NCI-H1105 treated with DMSO at 0.1 percent for 48 hours (cell line): ENCODE measurements around the gene C5orf52.
"Not testable (repeated sequence)": the region's sequence is repeated elsewhere in the genome, so short reads cannot be mapped to it uniquely, and the experiment has no call there.

Source experiments
- DNase-seq: peaks from one replicate; lab custom pipeline; 2025; lab: John Stamatoyannopoulos, UW

The C5orf52 gene

DNA sequence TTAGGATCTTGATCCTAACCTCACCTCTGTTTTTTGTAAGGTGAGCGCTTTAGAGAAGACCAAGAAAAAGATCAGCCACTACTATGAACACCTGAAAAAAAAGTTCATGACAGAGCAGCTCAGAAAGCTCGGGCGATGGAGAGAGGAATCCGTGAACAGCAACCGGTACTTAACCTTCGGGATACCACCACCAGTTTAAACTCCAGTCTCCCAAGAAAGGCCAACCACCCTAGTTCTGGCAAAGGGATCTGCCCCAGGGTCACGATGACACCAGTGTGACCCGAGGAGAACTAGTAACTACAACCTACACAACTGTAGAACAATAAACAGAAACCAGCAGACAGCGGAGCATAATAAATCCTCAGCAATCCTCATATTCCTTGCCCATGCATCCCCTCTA lies 8.5 kb downstream of the C5orf52 start:
- DNase-seq: no peak

- DNase-seq: no peak
Observed at GRCh38 chr5:157680239-157680638, 8.9 kb downstream of the C5orf52 start.

DNA sequence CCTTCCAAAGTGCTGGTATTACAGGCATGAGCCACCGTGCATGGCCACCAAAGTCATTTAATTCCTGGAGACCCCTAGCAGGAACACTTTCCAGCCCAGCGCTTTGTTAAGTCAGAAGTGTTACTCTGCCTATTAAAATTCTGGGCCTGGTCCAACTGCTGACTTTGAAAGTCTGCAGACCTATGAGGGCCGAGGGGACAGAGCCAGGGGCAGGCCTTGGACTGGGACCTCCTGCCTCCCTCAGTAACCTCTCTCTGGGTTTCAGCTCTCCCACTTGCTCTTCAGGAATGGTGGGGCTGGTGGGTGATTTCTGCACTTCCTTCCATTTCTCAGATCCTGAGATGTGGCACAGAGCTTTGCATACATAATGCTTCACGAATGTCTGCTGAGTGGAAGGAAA lies 9.7 kb downstream of the C5orf52 start:
- no peak for DNase-seq

GRCh38 chr5:157682257-157682656 lies 10.9 kb downstream of the C5orf52 start:
- no peak for DNase-seq

- DNase-seq: not testable (repeated sequence)
Observed at GRCh38 chr5:157686276-157687197, 15.2 kb downstream of the C5orf52 start.

GRCh38 chr5:157687198-157687554 lies 15.8 kb downstream of the C5orf52 start:
- DNase-seq: no peak

- no peak for DNase-seq
Observed at GRCh38 chr5:157689942-157690689, 18.8 kb downstream of the C5orf52 start.

- DNase-seq: no peak
Observed at GRCh38 chr5:157690690-157691433, 19.5 kb downstream of the C5orf52 start.

DNA sequence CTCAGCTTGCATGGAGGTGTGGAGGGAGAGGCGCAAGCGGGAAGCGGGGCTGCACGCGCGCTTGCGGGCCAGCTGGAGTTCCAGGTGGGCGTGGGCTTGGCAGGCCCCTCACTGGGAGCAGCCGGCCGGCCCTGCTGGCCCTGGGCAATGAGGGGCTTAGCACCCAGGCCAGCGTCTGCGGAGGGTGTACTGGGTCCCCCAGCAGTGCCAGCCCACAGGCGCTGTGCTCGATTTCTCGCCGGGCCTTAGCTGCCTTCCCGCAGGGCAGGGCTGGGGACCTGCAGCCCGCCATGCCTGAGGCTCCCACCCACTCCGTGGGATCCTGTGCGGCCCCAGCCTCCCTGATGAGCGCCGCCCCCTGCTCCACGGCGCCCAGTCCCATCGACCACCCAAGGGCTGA lies 22.5 kb downstream of the C5orf52 start:
- not testable (repeated sequence) for DNase-seq

DNA sequence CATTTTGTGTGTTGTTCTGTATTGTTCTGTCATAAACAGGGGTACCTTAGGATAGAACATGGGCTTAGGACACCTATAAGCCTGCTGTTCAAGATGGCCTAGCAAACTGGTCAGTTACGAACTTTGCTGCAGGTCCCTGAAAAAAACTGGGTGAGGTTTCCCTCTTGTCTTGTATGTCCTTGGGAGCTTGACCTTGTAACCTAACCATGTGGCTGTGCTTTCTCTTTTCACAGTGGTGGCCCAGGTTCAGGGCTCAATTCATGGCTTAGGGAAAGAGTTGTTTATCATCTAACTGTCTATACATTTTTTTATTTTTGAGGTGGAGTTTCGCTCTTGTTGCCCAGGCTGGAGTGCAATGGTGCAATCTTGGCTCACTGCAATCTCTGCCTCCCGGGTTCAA lies 24.8 kb downstream of the C5orf52 start:
- DNase-seq: not testable (repeated sequence)

DNA sequence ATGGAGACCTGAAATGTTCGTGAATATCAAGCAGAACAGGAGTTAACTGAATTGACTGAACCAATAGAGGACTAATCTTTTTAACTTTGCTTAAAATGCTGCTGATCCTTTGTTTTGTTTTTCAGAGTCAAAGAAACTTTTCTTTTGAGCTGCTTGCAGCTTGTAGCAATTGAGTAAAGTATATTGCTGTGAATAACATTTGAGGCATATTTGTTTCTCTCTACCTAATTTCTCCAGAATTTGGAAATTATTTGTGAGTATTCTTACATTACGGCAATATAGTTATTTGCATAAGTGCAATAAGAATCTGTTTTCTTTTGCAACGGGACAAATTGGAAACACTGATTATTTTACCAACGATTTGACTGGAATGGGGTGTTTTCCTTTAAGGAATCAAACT lies 27.3 kb downstream of the C5orf52 start:
- DNase-seq: not testable (repeated sequence)

- DNase-seq: no peak
Observed at GRCh38 chr5:157703736-157704135, 32.4 kb downstream of the C5orf52 start.

DNA sequence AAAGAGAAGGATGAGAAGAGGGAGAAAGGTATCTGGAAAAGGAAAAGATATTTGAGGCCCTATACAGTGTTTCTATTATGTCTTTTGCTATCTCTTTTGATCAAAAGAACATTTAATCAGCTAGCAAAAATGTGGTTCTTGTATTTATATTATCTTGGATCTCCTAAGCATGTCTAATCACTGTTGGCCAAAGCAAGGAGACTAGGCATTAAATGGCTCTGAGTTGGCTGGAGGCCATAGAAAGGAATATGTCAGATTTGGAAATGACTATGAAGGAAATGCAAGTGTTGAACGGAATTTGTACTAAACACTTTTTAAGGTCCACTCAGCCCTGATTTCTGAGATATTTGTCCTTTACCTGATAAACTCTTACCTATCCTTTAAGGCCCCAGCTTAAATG lies 37.5 kb downstream of the C5orf52 start:
- no peak for DNase-seq

DNA sequence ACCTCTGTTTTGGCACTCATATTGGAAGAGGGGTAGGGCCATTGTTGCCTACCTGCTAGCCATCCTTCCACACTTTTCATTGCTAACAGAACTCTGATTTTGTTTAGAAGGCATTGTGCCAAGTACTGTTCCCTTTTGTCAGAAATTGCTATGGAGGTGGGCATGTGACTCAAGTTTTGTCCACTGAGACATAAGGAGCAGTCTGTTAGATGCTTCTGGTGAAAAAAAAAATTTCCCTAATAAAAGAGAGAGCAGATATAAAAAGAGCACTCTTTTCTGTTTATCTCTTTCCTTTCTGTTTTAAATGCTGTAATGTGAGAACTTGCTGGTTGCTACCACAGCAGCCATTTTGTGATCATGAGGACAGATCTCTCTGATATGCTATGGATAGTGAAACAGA lies 38.0 kb downstream of the C5orf52 start:
- no peak for DNase-seq

DNA sequence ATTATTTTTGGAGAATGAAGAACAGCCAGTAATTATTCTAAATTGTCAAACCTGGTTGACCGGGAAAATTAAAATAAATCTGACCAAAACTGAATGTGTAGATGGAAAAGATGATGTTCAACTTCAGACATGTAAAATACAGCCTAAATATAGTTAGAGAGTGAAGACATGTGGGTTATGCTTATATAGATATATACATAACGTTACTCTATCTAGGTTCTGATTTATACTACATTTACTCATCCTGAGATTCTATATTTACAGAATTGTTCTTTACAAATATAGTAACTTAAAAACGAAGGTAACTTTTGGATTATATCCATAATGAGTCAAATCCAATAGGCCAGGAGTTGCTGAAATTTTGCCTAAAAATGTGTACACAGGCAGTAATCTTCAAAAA lies 39.1 kb downstream of the C5orf52 start:
- DNase-seq: no peak

- DNase-seq: no peak
Observed at GRCh38 chr5:157710882-157711281, 39.5 kb downstream of the C5orf52 start.

DNA sequence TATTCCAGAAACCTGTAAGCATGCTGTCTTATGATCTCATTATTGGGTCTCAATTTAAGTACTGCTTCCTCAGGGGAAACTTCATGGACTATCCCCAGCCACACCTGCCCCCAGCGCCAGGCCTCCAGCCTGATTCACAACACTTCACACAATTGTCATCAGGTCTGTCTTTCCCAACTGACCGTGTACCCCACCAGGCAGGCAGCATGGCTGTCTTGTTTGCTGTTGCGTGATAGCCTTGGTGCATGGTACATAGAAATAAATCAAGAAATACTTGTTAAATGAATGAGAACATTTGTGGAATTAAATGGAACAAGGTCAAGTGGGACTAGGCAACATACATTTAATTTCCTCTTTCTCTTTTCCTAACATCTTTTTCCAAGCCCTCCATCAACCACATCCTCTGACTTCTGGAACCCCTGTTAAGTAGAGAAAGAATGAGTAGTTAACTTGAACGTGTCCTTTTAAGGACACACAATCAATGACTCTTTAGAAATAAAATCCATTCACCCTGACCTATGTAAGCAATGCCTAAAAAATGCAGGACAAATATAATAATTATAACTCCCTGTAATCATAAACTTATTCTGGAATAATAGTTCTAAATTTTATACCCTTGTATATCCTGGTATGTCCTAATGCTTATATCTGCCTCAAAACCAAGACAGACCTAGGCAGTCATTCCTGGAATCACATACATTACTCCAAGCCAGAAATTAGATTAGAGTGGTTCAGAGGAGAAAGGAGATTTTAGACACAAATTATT lies 42.7 kb downstream of the C5orf52 start:
- DNase-seq: no peak

DNA sequence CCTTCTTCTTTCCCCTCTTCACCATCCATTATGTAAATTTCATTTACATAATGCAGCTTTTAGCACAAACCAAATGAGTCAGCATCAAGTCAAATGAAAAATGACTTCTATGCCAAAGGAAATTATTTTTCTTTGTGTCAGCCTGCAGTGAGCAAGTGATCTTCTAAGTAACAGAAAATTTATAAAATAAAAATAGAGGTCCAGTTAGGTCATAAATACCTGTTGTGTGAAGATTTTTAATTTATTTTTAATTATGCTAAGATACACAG lies 43.2 kb downstream of the C5orf52 start:
- no peak for DNase-seq

- DNase-seq: peak; percentile 9
Observed at GRCh38 chr5:157718519-157718918, 47.2 kb downstream of the C5orf52 start.

GRCh38 chr5:157719245-157719644 lies 47.9 kb downstream of the C5orf52 start:
- no peak for DNase-seq

DNA sequence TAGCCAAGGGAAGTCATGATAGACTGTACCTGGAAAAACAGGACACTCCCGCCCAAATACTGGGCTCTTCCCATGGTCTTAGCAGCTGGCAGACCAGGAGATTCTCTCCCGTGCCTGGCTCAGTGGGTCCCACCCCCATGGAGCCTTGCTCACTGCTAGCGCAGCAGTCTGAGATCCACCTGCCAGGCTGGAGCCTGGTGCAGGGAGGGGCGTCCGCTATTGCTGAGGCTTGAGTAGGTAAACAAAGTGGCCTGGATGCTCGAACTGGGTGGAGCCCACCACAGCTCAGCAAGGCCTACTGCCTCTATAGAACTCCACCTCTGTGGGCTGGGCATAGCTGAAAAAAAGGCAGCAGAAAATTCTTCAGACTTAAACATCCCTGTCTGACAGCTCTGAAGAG lies 49.8 kb downstream of the C5orf52 start:
- DNase-seq: no peak

DNA sequence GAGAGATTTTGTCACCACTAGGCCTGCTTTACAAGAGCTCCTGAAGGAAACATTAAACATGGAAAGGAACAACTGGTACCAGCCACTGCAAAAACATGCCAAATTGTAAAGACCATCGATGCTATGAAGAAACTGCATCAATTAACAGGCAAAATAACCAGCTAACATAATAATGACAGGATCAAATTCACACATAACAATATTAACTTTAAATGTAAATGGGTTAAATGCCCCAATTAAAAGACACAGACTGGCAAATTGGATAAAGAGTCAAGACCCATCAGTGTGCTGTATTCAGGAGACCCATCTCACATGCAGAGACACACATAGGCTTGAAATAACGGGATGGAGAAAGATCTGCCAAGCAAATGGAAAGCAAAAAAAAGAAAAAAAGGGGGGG lies 51.6 kb downstream of the C5orf52 start:
- not testable (repeated sequence) for DNase-seq
